HG02981 (cell line): ENCODE data around the gene SPATA31D3.
"Not testable (repeated sequence)": the region's sequence is repeated elsewhere in the genome, so short reads cannot be mapped to it uniquely, and the experiment has no call there.

Experiments
- ATAC-seq: cut with Tn5 transposase; IDR thresholded peaks from one replicate; pipeline ENCODE4 v1.9.1; 2021; ENCODE audit warnings: mild to moderate bottlenecking, moderate library complexity; ENCODE audit not compliant: unreplicated experiment

Gene SPATA31D3

DNA sequence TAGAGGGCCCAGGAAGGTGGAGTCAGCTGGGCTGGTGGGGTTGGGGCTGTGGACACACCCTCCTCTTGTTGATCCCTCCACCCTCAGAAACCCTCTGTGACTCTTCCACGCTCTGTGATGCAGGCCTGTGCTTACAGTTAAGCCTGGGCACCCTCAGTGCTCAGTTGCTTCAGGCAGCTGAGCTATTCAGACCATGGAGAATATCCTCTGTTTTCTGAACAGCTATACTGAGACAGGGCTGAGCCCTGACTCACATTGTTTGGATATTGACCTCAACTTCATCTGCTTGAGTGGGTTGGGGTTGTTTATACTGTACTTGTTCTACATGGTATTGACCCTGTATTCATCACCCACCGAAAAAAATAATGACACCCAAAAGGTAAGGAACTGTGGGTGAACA lies at the start of gene SPATA31D3:
TSS of gene SPATA31D3 (plus strand) at position 108 of the 400 bp plus-strand sequence. CDS start at position 194, 86 bp downstream.
- not testable (repeated sequence) for ATAC-seq

- no peak for ATAC-seq
Observed at GRCh38 chr9:81893929-81894328, 49.4 kb upstream of the SPATA31D3 start.

GRCh38 chr9:81894891-81895290 lies 48.4 kb upstream of the SPATA31D3 start:
- no peak for ATAC-seq

- no peak for ATAC-seq
Observed at GRCh38 chr9:81896070-81896469, 47.2 kb upstream of the SPATA31D3 start.

DNA sequence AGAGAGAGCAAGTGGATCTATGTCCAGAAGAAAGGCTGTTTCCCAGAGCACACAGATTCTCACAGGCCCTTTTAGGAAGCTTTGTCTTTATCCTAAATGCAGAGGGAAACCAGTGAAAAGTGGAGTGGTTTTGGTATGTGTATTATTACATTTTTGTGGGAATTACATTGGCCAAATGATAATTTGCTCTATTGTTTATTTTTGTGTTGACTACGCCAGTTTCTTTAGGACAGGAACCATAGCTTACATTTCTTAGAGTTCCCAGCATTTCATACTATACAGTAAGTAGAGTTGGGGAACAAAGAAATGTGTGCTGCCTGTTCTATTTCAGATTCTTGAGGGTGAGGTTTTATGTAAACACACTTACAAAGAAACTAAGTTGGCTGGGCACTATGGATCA lies 44.4 kb upstream of the SPATA31D3 start:
- ATAC-seq, result no peak

DNA sequence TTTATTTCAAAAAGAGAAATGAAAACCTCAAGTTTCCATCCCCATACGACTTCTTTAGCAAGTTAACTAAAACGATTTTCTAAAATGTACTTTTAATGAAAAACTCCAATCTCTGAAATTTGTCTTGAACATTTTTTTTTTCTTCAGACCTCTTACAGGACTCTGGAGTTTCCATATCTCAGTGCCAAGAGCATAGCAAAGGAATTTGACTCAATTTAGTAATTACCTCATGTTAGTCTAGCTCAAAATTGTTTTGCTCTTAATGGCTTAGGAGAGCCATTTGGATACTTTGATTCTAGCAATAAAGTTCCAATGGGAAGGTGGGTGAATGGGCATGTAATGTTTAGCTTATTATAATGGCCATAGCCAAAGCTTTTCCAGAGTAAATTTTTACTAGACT lies 41.1 kb upstream of the SPATA31D3 start:
- no peak for ATAC-seq

DNA sequence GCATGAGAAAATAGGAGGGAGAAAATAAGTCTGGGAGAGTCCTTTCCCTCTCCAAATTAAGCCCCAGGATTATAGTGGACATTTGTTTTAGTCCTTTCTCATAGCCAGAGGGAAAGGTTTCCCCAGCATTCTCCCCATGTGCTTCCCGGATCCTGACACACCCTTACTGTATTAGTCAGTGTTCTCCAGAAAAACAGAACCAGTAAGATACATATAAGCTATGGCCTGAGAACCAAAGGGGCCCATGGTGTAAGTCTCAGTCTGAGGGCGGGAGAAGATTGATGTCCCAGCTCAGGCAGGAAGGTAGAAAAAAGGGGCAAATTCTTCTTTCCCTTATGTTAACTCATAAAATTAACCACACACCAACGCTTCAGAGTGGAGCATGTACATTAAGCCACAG lies 40.7 kb upstream of the SPATA31D3 start:
- no peak for ATAC-seq

GRCh38 chr9:81906671-81907070 lies 36.6 kb upstream of the SPATA31D3 start:
- no peak for ATAC-seq

DNA sequence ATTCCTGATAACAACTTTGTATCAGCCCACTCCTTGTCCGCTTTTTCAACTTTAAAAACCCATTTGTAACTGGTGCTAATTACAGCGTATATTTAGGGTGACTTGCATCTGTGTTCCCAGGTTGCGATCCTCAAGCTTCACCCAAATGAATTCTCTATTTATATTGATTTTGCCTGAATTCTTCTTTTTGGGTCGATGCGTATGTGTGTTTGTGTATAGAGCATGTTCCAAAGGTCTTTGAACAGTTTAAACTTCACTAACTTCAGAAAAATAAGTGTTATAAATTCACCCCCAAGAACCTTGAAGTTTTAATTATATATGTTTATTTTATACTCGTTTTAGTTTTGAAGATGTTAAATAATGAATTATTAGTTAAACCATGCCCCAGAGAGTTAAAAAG lies 31.2 kb upstream of the SPATA31D3 start:
- ATAC-seq, result no peak

GRCh38 chr9:81915801-81916505 lies 27.3 kb upstream of the SPATA31D3 start:
- ATAC-seq, result no peak

DNA sequence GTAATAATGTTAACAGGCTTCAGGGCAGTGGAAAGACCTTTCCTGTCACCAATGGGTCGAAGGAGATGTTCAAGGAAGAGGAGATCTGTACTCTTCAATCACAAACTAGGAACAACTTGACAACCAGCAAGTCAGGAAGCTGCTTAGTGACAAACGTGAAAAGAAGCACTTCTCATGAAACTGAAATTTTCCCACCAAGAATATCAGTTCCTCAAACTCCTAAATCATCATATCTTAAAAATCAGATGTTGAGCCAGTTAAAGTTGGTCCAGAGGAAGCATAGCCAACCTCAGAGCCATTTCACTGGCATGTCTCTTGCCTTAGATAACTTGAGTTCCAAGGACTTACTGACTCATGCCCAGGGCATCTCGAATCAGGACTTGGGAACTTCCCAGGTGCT lies 24.8 kb upstream of the SPATA31D3 start:
- ATAC-seq, result not testable (repeated sequence)

DNA sequence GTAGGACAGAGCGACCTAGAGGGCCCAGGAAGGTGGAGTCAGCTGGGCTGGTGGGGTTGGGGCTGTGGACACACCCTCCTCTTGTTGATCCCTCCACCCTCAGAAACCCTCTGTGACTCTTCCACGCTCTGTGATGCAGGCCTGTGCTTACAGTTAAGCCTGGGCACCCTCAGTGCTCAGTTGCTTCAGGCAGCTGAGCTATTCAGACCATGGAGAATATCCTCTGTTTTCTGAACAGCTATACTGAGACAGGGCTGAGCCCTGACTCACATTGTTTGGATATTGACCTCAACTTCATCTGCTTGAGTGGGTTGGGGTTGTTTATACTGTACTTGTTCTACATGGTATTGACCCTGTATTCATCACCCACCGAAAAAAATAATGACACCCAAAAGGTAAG lies 15.0 kb upstream of the SPATA31D3 start, which contains the start of gene SPATA31D4:
TSS of gene SPATA31D4 (plus strand) at position 124 of the 400 bp plus-strand sequence. CDS start at position 210, 86 bp downstream.
- ATAC-seq, result not testable (repeated sequence)

- not testable (repeated sequence) for ATAC-seq
Observed at GRCh38 chr9:81930147-81930546, 13.2 kb upstream of the SPATA31D3 start.

GRCh38 chr9:81933547-81933946 lies 9.8 kb upstream of the SPATA31D3 start:
- ATAC-seq, result not testable (repeated sequence)

- ATAC-seq, result not testable (repeated sequence)
Observed at GRCh38 chr9:81948650-81949049, 5.3 kb downstream of the SPATA31D3 start.

DNA sequence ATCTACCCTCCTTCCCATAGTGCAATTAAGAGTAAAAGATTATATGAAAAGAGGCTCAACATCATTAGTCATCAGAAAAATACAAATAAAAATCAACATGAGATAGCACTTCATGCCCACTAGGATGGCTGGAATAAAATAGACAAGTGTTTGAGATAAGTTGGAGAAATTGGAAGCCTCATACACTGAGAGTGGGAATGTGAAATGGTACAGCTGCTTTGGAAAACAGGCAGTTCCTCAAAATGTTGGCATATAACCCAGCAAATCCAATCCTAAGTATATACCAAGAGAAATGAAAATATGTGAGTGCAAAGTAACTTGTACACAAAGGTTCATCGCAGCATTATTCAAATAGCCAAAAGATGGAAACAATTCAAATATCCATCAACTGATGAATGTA lies 9.8 kb downstream of the SPATA31D3 start:
- no peak for ATAC-seq

GRCh38 chr9:81955625-81956024 lies 12.3 kb downstream of the SPATA31D3 start:
- no peak for ATAC-seq

- no peak for ATAC-seq
Observed at GRCh38 chr9:81964218-81965171, 21.2 kb downstream of the SPATA31D3 start.

- no peak for ATAC-seq
Observed at GRCh38 chr9:81968026-81968425, 24.7 kb downstream of the SPATA31D3 start.

DNA sequence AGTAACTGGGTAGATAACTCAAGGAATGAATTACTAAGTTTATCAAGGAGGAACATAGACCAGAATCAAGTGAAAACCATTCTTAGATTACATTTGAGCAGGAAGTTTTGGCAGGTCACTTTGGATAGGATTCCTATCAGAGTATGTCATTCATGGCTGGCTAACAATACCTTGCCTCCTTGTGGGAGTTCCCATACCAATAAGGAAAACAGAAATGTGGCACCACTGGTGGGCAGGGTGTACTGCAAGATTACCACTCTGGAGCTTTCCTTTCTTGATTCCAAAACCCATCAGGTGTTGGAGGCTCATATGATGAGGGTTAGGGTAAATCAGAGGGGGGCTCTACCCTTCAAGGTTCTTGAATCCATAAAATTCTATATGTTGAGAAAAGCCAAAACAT lies 26.7 kb downstream of the SPATA31D3 start:
- no peak for ATAC-seq

- no peak for ATAC-seq
Observed at GRCh38 chr9:81971727-81972126, 28.4 kb downstream of the SPATA31D3 start.

GRCh38 chr9:81974764-81975163 lies 31.5 kb downstream of the SPATA31D3 start:
- no peak for ATAC-seq
